HG03060 (cell line): Measurements from ENCODE around the gene TMEM192.
"Not testable (repeated sequence)": the region's sequence is repeated elsewhere in the genome, so short reads cannot be mapped to it uniquely, and the experiment has no call there.

ENCODE experiments used
- ATAC-seq: cut with Tn5 transposase; IDR thresholded peaks from one replicate; pipeline ENCODE4 v1.9.1; 2021; ENCODE audit warnings: low read depth, moderate number of reproducible peaks; ENCODE audit not compliant: unreplicated experiment

Gene TMEM192

DNA sequence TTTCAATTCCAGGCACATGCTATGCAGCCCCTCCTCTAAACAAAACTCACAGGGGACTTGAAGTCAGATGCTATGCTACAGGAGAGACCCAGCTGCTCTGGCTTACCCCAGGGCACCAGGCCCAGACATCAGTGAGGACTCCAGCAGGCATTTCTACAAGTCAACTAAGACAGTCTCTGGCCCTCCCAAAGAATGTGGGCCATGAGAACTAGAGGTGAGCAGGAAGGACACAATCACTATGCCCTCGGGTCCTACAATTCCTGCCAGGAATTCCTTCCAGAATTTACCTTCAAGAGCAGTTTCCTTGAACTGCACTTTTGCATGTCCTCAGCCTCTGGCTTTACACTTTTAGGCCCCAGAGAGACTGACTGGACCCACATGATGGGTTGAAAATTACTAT lies 17.4 kb downstream of the TMEM192 start:
- no peak for ATAC-seq

DNA sequence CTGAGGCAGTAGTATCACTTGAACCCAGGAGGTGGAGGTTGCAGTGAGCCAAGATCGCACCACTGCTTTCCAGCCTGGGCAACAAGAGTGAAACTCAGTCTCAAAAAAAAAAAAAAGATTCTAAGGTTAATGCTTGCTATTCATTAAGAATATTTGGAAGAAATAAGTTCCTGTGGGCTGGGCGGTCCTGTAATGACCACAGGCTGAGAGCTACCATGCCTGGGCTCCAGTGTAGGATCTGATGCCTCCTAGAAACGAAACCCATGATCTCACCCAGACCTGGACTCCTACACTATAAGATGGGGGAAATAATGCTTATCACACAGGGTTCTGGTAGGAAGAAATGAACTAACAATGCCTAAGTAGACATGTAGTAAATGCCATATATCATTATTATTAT lies 17.8 kb downstream of the TMEM192 start:
- no peak for ATAC-seq

DNA sequence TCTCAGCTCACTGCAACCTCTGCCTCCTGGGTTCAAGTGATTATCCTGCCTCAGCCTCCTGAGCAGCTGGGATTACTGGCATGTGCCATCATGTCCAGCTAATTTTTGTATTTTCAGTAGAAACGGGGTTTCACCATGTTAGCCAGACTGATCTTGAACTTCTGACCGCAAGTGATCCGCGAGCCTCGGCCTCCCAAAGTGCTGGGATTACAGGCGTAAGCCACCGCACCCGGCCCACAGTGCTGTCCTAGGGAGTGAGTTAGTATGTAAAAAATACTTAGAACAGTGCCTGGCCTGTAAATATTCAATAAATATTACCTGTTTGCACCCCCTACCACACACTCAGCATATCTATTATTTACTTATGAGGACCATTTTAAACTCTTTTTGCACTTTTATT lies 20.5 kb downstream of the TMEM192 start:
- not testable (repeated sequence) for ATAC-seq

GRCh38 chr4:165088366-165088765 lies 24.3 kb downstream of the TMEM192 start:
- ATAC-seq, result no peak

DNA sequence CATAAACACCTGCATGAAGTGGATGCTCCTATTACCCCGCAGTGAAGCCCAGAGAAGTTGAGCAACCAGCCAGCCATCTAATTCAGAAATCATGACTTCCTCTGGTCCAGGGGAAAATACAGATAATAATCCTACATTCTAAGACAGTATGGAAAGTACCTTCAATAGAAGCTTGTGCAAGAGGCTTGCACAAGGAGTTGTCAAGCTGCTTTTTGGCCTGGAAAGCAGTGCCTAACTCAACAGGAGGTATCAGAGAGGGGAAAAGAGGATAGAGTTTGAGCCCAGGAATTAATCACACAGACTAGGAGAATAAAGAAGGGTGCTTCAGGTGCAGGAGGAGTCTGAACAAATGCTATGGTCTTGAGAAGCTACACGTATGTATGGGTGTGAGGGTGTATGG lies 26.7 kb downstream of the TMEM192 start:
- no peak for ATAC-seq

- ATAC-seq, result not testable (repeated sequence)
Observed at GRCh38 chr4:165084787-165085186, 27.9 kb downstream of the TMEM192 start.

DNA sequence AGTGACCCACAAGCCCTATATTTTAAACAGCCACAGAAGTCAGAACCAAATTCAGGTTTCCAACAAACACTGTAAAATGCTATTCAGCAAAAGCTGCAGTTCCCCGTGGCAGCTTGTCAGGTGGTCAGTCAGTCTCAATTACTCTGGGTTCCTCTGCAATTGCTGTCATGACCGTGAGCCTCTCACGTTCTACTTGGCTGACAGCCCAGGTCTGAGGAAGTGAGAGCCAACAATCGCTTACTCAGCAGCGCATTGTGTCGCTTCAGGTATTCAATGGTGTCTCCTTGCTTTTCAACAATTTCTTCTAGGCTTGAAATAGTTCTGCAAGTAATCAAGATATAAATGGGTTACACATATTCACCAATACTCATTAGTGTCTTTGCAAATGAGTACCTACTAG lies 33.2 kb downstream of the TMEM192 start:
- no peak for ATAC-seq

DNA sequence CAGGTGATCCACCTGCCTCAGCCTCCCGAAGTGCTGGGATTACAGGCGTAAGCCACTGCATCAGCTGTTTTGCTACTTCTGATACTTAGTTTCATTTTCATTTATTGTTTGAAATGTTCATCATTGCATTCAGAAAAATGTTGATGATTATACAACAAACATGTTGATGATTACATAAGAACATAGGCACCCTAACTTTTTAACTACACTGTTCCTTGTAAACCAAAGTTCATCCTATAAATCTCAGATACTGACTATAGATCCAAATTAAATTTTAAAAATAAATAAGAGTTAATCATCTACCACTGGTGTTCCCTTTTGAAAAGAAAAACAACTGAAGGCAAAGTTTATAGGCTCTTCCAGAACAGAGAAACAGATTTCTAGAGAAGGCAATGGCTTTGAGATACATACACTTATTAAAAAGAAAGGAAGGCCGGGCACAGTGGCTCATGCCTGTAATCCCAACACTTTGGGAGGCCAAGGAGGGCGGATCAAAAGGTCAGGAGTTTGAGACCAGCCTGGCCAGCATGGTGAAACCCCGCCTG lies 35.6 kb downstream of the TMEM192 start:
- ATAC-seq, result no peak

DNA sequence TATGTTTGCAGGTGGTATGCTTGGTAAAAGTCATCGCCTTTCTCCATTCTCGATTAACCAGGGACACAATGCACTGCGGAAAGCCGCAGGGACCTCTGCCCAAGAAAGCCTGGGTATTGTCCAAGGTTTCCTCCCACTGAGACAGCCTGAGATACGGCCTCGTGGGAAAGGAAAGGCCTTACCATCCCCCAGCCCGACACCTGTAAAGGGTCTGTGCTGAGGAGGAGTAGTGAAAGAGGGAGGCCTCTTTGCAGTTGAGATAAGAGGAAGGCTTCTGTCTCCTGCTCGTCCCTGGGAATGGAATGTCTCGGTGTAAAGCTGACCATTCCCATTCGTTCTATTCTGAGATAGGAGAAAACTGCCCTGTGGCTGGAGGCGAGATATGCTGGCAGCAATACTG lies 39.3 kb downstream of the TMEM192 start:
- not testable (repeated sequence) for ATAC-seq

DNA sequence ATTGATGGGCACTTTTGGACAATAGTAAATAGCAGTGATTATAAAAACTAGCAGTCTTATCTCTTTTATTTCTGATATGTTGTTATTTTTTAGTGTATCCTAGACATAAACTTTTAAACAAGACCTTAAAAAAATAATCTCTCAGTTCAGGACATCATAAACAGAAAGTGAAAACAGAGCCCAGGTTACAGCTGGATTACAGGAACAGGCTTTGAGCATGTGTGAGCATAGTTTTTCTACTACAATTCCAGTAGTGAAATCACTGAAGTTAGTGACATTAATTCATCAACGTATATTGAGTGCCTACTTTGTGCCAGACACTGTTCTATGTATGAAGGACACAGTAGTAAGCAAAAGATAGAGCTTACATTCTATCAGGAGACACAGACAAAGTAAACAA lies 42.1 kb downstream of the TMEM192 start:
- ATAC-seq, result no peak

- no peak for ATAC-seq
Observed at GRCh38 chr4:165060938-165061337, 51.7 kb downstream of the TMEM192 start.

GRCh38 chr4:165059386-165059785 lies 53.3 kb downstream of the TMEM192 start:
- ATAC-seq, result no peak

DNA sequence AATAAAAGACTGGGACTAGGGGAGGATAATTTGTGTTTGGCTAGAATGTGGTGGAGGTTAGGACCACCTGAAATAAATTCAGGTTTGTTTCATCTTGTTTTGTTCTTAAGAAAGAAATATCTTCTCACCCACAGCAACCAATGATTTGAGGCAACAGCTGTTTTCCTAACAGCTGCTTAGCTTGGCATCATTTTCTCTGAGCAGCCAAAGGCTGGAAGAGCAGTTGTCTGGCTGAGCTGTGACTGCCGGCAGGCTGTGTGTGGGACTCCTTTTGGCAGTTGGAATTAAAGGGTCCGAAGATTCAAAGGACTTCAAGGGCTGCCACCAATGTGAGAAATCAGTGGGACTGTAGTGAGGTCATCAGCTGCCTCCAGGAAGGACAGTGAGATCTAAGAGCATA lies 54.0 kb downstream of the TMEM192 start:
- ATAC-seq, result no peak

- no peak for ATAC-seq
Observed at GRCh38 chr4:165055601-165056000, 57.1 kb downstream of the TMEM192 start.

DNA sequence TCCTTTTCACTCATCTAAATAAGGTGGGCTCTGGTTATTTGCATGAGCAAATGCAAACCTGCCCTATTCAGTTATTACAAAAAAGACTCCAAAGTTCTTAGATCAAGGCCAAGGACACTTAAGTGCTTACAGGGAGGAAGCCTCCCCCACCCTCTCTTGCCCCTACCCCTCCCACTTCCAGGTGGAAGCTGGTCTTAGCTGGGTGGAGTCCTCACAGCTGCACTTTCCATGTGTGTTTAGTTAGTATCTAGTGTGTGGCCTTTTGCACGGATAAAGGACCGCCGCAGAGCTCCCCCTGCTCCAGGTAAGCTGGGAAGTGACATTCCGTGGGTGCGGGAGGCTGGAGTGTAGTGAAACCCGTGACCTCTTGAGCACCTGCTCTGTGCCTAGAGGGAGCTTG lies 59.0 kb downstream of the TMEM192 start, which contains the start of gene TRIM75:
TSS of gene TRIM75 (plus strand) at position 222 of the 400 bp plus-strand sequence. CDS start 5,282 bp downstream, outside the sequence.
- ATAC-seq, result no peak

DNA sequence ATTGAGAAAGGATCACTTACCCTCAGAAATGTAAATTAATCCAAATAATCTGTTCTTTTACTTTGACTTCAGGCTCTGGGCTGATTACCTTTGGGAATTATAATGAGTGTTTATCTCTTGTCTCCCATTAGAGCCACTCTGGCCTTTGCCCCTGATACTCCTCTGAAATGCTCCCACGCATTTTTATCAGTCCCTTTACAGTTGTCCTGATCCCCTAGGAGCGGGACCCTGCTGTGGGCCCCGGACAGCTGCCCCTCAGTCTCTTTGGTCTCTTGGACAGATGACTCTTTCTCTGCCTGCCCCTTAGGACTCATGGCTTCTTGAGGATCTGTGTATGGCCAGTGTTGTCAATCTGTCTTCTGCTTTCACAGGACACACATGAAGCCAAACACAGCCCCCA lies 60.0 kb downstream of the TMEM192 start:
- no peak for ATAC-seq

DNA sequence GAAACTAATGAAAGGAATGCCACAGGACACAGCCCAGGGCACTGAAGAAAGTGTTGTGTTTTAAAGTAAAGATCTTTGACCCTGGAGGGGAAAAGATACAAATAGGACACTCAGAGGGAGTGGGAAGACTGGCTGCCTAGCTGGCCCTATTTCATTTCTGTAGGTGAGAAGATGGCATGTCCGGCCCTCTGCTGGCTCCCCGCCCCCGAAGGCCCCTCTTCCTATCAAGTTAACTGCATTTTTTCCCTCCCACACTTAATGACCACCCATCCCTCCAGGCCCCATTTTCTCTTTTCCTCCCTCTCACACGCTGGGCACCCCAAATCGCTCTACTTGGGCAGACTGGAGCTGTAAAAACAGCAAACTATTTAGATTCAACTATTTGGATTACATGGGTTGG lies 64.5 kb downstream of the TMEM192 start:
- ATAC-seq, result no peak

DNA sequence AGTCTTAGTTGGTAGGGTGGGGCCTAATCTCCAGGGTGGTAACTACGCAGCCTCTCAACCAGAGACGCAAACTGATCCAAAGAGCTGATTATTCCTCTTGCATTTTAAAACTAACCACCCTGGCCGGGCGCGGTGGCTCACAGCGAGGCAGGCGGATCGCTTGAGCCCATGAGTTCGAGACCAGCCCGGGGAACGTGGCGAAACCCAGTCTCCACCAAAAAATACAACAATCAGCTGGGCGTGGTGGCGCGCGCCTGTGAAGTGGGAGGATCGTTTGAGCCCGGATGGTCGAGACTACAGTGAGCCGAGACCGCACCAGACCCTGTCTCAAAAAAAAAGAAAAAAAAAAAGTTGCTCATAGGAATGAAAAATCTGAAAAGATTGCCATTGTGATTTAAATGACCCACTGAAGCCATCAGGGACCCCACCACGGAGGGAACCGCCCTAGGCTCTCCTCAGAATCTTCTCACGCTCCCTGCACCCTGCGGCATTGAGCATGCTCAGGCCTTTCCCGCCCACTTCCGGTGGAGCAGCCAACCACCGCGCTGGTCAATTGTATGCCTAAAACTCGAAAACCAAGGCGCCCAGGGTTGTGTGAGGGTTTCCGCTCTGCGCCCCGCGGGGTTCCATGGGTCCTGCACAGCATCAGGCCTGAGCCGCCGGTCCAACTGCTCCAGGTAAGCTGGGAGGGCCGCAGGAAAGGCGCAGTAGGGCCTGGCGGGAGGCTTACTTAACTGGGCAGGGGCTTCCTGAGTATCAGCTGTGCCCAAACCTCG lies 81.0 kb downstream of the TMEM192 start, which contains the start of gene TRIM60:
TSS of gene TRIM60 (plus strand) at position 564 of the 776 bp plus-strand sequence. CDS start 8,074 bp downstream, outside the sequence.
- ATAC-seq, result no peak

DNA sequence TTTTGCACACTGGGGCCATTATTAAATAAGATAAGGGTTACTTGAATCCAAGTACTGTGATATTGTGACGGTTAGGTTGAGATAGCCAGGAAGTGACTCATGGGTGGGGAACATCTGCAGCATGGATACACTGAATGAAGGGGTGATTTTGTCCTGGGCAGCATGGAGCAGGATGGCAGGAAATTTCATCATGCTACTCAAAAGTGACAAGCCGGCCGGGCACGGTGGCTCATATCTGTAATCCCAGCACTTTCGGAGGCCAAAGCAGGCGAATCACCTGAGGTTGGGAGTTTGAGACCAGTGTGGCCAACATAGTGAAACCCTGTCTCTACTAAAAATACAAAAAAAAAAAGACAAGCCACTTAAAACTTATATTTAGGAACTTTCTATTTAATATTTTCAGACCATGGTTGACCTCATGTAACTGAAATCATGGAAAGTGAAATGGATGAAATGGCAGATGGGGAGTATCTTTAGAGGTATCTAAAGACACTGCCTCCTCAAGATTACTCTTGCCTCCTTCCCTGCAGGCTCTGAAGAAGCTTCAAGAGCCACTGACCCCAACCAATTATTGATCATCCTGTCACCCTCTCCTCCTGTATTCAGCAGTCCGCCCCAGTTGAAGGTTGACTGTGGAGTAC lies 84.8 kb downstream of the TMEM192 start:
- ATAC-seq, result no peak

DNA sequence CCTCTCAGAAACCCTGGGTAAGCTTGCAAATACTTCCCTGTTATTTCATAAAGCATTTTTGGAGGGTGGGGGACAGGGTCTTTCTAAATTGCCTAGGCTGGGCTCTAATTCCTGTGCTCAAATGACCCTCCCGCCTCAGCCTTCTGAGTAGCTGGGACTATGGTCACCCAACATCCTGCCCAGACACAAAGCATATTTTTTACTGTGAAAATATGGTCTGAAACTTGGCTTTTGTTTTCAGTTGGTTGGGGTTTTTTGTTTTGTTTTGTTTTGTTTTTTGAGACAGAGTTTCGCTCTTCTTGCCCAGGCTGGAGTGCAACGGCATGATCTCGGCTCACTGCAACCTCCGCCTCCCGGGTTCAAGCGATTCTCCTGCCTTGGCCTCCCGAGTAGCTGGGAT lies 86.9 kb downstream of the TMEM192 start:
- not testable (repeated sequence) for ATAC-seq
